Activated naive CD8-positive, alpha-beta T cell treated with anti-CD3 and anti-CD28 coated beads, Interleukin-2, amount 50 U/mL, for 16 hours (primary cell): Measurements from ENCODE around the gene IL22.
A peak's percentile ranks its signal among the peaks of the same experiment; 100 is the strongest.

ENCODE experiments used
- DNase-seq: peaks from one replicate; pipeline ENCODE4 v3.0.0-alpha.2; 2020; ENCODE audit warnings: low read depth, low spot score

Gene IL22

DNA sequence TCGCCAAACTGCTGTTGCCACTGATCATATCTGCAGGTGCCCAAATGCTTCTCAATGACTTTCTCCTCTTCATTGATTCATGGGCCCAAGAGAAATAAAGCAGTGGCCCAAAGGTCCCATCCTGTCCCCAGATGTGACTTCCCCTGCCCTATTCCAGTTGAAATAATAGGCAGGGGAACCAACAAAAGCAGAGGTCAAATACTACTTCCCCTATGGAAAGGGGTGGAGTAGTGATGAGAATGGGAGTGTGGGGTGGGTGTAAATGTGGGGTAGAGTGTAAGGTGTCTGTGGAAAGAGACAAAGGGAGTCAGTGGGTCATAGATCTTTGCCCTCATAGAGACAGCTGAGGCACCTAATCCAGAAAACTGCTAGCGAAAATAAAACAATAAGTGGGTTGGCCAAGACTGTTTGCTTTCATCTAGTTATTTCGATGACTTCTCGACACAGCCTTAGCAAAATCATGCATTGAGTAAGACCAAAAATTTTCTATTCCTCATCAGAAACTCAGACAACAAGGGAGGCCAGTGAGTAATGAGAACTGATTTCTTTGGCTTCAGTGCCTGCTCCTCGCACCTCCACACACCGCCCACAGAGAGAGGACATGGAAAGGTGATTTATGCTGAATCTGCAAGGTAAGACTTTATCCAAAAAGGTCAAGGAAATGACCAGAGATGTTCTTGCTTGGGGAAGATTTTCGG is 10.9 kb upstream of the IL22 start:
- no peak for DNase-seq

DNA sequence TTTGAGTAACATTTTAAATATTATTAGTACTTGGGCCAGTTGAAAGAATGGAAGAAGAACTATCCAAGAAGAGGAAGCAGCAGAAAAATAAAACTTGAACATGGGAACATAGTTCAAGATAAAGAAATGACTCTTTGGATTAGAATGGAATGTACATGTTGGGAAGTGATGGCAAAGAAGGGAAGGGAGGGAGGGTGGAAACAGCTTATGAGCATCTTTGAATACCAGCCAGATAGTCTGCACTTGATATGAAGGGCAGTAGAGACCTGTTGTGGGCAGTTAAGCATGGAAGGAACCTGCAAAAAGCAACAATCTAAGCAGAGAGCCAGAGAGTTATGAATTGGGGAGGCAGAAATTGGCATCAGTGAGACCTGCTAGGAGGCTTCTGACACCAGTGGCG is 10.0 kb upstream of the IL22 start:
- DNase-seq, result no peak

DNA sequence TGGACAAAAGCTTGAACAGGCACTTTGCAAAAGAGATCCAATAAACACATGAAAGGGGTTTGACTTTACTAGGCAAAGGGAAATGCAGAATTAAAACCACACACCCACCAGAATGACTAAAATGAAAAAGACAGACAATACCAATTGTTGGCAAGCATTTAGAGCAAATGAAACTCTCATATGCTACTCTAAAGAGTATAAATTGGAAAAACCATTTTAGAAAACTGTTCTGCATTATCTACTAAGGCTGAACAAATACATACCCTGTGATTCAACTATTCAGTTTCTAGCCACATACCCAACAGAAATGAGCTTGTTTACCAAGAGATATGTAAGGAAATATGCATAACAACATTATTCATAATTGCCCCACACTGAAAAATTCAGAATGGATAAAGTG is 8.5 kb upstream of the IL22 start:
- no peak for DNase-seq

DNA sequence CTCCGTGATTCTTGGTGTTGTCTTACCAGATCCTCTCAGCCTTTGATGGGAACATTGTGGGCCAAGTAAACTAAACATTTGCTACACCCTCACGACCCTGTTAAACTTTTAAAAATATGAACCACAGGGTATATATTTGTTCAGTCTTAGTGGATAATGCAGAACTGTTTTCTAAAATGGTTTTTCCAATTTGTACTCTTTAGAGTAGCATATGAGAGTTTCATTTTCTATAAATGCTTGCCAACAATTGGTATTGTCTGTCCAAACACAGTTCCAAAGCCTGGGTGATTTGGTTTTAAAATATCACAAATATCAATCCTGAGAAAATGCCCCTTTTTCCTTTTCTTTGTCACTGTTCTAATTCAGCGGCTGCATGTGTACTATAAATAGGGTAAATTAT is 6.7 kb upstream of the IL22 start:
- DNase-seq, result no peak

DNA sequence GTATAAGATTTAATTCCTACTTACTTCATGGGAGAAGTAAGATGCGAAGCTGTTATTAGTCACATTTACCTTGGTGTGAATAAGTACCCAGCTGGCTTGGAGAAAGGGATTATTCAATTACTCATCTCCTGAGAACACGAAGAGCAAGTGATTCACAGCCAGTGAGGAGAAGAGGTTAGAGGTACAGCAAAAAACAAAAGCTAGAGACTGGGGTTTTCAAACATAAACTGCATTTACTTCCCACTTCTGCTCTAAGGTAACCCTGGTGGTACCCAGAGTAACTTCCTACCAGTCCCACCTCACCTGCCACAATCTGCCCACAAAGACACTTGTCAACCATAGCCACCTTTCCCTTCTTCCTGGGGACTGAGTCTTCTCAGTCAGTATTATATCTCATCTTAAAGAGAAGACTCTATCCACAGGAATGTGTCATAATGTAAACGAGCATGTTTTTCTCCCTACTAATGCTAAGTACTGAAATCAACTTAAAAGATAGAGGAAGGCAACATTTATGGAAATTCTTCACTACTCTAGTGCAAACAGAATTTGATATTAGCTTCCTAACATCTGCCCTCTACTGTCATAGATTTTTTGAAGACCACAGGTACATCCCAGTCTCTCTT is 6.0 kb upstream of the IL22 start:
- no peak for DNase-seq

DNA sequence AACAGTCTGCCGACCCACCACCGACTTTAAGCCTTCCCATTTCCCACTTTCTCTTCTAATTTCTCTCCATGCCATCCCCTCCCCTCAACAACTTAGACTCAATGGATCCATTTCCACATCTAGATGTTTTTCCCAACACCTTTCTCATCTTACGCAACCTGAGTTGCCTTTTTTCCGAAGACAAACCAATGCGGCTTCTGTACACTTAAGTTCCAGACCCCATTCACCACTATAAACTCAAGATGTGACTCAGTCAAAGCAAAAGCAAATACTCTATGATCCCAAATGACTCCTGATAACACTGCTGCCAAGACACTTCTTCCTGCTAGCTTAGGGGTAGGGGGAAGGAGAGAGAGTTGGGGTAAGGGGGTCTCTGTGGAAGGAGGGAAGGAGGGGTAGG is 1.3 kb downstream of the IL22 start:
- DNase-seq, result no peak

DNA sequence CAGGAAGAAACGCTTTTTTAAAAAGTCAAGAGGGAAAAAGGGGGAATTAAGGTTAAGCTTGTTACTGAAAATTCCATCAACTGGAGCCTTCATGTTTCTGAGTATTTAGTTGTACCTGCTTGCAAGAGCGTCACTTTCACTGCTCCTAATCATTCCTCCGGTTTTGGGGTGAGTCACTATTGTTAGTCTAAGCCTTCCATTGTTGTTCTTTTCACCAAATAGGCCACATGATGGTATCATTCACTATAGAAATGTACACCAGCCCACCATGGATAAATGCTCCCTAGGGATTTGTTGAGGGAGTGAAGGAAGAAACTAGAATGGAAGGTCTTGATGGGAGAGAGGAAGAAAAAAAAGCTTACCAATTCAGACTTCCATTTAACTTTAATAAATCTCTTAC is 3.0 kb downstream of the IL22 start:
- DNase-seq, result no peak

- no peak for DNase-seq
Measured at GRCh38 chr12:68247785-68248184, 5.6 kb downstream of the IL22 start.

DNA sequence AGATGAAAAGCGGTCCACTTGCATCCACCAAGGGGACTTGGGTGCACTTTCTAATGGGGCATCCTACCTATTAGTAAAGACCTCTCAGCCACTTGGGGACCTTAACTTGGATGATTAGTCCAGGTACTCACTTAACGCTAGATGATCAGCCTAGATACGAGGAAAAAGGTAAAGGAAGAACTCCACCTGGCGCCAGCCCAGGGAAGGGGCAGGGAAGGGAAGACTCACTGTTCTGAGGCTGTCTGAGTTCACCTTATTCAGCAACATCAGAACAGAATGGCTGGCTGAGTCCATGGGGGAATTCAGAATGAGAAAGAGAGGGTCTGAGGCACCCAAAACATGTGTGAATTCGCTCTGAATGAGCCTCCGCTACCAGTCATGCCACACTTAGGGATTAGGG is 7.1 kb downstream of the IL22 start:
- DNase-seq, result no peak

DNA sequence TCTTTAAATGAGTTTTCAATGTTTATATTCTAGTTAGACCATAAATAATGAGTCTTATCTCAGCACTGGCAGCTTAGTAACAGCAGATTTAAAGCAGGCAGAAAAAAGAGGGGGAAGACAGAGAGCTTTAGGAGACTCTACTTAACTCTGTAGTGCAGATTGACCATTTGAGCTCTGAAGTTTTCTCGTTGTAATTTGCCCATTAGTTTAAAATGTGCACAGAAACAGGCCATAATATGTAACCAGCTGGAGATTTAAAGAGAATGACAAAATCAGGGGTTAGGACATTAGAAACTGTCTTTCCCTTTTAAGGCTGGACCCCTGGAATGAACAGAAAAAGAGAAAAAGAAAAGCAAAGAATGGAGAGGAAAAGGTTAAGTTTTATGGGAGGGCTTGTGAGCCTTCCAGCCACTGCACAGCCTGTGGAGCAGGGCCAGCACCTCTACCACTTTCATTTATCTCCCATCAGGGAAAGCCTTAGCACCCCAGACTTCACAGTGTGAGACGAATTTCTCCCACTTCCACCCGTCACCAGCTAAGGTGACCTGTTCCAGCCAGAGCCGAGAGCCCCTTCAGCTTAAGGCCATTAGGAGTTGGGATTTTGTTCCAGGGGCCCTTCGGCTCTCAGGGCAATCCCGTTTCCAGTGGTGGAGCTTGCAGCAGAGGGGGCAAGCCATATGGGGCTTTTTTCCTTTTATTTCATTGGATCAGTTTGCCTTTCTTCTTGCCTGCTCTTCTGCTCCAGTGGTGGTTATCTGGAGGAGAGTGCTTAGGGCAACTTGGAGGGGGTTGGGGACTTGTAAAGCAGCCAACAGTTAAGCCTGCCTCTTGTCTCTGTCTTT is 8.0 kb downstream of the IL22 start:
- no peak for DNase-seq

DNA sequence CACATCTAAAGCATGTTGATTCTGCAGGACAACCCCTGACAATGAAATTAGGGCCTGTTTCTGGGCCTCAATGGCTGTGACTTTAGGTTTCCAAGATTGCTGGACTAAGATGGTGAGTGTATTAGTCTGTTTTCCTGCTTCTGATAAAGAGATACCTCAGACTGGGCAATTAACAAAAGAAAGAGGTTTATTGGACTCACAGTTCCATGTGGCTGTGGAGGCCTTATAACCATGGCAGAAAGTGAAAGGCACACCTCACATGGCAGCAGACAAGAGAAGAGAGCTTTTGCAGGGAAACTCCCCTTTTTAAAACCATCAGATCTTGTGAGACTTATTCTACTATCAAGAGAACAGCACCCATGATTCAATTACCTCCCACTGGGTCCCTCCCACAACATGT is 10.6 kb downstream of the IL22 start:
- no peak for DNase-seq

- DNase-seq, result peak; percentile 17
Measured at GRCh38 chr12:68240975-68241374, 12.4 kb downstream of the IL22 start.

DNA sequence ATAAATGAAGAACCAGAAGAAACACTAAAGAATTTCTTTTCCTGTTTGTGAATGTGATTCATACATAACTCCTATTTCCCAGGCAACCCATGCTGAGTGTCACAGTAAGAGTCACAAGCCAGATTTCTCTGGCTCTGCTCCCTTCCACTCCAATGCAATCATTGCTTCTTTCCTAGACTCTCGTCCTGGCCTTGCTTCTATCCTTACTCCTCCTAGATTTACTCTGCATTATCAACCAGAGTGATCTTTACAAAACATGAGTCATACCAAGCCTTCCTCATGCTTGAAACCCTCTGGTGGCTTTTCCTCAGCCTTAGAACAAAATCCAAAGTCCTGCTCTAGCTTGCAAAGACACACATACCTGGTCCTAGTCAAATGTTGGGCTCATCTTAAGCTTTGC is 13.3 kb downstream of the IL22 start:
- DNase-seq, result no peak

- no peak for DNase-seq
Measured at GRCh38 chr12:68239309-68239982, 14.0 kb downstream of the IL22 start.

DNA sequence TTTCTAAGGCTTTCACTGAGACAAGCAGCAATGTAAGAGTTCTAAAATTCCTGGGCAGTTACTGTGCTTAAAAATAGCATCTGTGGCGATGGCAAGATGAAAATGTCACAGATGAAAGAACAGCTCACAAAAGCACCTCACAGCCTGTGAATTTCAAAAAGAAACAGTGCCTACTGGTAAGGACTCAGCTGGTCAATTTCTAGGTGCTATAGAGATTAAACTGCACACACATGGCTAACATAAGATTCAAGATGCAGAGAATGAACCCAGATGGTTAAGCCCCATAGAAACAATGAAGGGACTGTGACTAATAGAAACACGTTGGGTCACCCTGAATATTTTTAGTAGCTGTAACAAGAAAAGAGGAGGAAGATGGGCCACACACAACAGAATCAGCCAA is 15.8 kb downstream of the IL22 start:
- no peak for DNase-seq

- DNase-seq, result no peak
Measured at GRCh38 chr12:68237078-68237477, 16.3 kb downstream of the IL22 start.

- DNase-seq, result no peak
Measured at GRCh38 chr12:68236421-68237059, 16.9 kb downstream of the IL22 start.

- DNase-seq, result no peak
Measured at GRCh38 chr12:68235576-68235975, 17.8 kb downstream of the IL22 start.

DNA sequence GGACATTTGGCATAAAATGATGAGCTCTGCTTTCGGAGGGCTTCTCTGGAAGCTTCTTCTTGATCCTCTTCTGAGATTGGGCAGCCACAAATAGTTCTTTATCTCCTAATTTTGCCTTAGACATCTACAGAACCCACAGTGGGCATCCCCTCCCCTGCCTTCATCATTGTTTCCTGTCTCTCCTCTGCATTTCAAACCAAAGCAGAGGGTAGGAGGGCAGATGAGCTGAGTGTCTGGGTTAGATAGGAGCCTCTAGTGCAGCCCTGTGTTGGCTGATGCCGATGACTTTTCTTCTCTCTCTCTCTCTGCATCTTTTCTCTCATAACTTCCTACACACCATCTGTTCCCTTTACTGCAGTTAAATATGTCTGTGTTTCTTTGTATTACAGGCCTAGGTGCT is 19.3 kb downstream of the IL22 start:
- no peak for DNase-seq

GRCh38 chr12:68233498-68233897 is 19.9 kb downstream of the IL22 start:
- DNase-seq, result no peak

- no peak for DNase-seq
Measured at GRCh38 chr12:68231691-68232090, 21.7 kb downstream of the IL22 start.

GRCh38 chr12:68231229-68231628 is 22.2 kb downstream of the IL22 start:
- DNase-seq, result no peak
